ENCODE results near the gene TMA7B. TPM values are rescaled to one million over a fixed set of nuclear protein-coding genes. Genes with fewer than 3 reads are reported as not detected.

TMA7B gene
- total RNA-seq, 1 donor from 2014 or later = not detected

GRCh38 chr22:39923696-39924095 lies 36.5 kb upstream of the TMA7B start:
- TF ChIP-seq CTCF (conservative IDR thresholded peaks at IDR 0.05) = no peak
- Mint-ChIP-seq H3K4me1 (ENCODE audit: unreplicated experiment) (peaks cover 3% of the 10 kb centered on the region), H3K27ac (no peak overlapping the region), H3K36me3 (no peaks in the 10 kb centered on the region), H3K27me3 (peaks cover 31% of the 10 kb centered on the region), H3K9me3 (no peaks in the 10 kb centered on the region), H3K4me3 (no peak overlapping the region)
- no peak for DNase-seq (ENCODE audit: extremely low spot score, unreplicated experiment)

DNA sequence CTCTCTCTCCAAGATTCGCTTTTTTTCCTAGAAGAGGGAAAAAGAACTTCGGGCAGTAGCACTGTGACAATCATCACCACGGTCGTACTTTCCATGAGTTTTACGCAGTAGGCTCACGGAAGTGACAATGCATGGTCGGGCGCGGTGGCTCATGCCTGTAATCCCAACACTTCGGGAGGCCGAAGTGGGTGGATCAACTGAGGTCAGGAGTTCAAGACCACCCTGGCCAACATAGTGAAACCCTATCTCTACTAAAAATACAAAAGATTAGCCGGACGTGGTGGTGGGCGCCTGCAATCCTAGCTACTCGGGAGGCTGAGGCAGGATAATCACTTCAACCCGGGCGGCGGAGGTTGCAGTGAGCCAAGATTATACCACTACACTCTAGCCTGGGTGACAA lies 35.9 kb upstream of the TMA7B start:
- no peak overlapping the region for H3K4me3 Mint-ChIP-seq
- no peaks in the 10 kb centered on the region for H3K36me3 Mint-ChIP-seq
- TF ChIP-seq CTCF (conservative IDR thresholded peaks at IDR 0.05) = no peak
- no peak for DNase-seq (ENCODE audit: extremely low spot score, unreplicated experiment)
- H3K27ac Mint-ChIP-seq = no peak overlapping the region
- no peaks in the 10 kb centered on the region for H3K9me3 Mint-ChIP-seq
- peaks cover 31% of the 10 kb centered on the region for H3K27me3 Mint-ChIP-seq
- H3K4me1 Mint-ChIP-seq (ENCODE audit: unreplicated experiment) = peaks cover 3% of the 10 kb centered on the region

DNA sequence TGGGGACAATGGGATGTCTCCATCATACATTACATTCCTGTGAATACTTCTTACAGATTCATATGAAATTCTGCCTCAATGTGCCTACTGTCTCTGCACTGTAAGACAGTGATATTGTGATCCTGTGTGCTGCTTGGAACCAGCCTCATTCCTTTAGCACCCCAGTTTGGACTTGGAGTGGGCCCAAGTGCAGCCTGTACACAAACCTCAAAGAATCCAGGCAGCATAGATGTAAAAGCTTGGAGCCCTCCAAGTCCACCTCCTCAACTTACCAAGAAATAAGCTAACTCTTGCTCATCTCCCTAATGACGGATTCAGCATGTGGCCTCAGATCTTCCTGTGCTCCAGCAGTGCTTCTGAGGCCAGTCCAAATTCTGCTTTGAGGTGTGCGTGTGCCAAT lies 34.9 kb upstream of the TMA7B start:
- peaks cover 3% of the 10 kb centered on the region for H3K4me1 Mint-ChIP-seq (ENCODE audit: unreplicated experiment)
- no peak overlapping the region for H3K4me3 Mint-ChIP-seq
- no peak overlapping the region for H3K27ac Mint-ChIP-seq
- no peaks in the 10 kb centered on the region for H3K9me3 Mint-ChIP-seq
- DNase-seq (ENCODE audit: extremely low spot score, unreplicated experiment) = no peak
- no peak for TF ChIP-seq CTCF (conservative IDR thresholded peaks at IDR 0.05)
- H3K36me3 Mint-ChIP-seq = no peaks in the 10 kb centered on the region
- H3K27me3 Mint-ChIP-seq = peaks cover 27% of the 10 kb centered on the region

DNA sequence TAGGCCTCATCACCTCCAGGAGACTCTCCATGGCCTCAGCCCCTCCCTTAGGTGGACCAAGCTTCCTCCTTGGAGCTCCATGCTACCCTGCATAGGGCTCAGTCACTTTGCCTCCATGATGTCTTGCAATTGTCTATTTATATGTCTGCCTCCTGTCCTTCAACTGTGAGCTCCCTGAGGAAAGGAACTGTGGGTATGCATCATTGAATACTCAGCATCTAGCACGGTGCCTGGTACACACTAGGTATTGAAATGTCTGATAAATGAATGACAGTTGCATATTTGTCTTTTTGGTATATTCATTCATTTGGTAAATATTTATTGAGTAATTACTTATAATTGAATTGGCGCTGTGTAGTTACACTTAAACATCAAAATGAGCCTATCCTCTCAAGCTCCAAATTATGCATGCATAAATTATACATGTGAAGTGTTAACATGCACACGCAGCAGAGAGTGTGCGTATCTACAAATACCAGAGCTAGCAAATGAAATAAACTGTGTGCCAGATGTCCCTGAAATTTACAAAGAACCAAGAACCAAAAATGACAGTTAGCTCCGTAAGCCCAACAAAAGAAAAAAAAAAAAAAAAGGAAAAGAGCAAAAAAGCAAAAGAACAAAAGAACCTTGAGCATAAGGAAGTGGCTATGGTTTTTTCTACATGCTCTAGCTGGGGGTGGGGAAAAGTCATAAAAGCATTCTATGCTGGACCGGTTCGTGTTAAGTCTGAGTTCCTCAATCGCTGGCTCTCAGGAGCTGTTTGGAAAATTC lies 34.1 kb upstream of the TMA7B start:
- Mint-ChIP-seq H3K27me3 (peaks cover 25% of the 10 kb centered on the region), H3K9me3 (no peaks in the 10 kb centered on the region), H3K36me3 (no peaks in the 10 kb centered on the region), H3K27ac (no peak overlapping the region), H3K4me3 (no peak overlapping the region), H3K4me1 (ENCODE audit: unreplicated experiment) (no peaks in the 10 kb centered on the region)
- no peak for DNase-seq (ENCODE audit: extremely low spot score, unreplicated experiment)
- TF ChIP-seq CTCF (conservative IDR thresholded peaks at IDR 0.05) = no peak

DNA sequence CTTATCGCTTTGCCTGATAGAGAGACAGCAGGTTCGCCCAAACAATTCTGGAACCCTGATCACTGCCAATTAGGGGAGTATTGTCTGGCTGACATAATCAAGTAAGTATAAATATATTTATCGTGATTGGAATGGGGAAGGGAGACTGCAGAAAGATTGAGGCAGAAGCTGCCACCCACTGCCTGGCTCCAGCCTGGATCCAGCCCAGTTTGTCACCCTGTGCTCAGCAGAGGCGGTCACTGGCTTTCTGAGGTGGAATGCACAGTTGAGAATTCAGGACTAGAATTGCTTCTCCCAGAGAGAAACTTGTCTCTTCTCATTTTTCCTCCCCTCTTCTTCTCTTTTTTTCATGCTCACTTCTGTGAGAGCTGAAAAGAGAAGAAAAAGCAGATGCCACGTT lies 33.4 kb upstream of the TMA7B start:
- Mint-ChIP-seq H3K4me3 (no peak overlapping the region), H3K36me3 (no peaks in the 10 kb centered on the region), H3K27ac (no peak overlapping the region), H3K27me3 (peaks cover 25% of the 10 kb centered on the region), H3K9me3 (no peaks in the 10 kb centered on the region), H3K4me1 (ENCODE audit: unreplicated experiment) (no peaks in the 10 kb centered on the region)
- no peak for TF ChIP-seq CTCF (conservative IDR thresholded peaks at IDR 0.05)
- no peak for DNase-seq (ENCODE audit: extremely low spot score, unreplicated experiment)
